Kidney (tissue), 14 donors: ENCODE results near the gene SNX1. TPM values are rescaled to one million over a fixed set of nuclear protein-coding genes. Genes with fewer than 3 reads are reported as not detected.

Experiments used
- DNase-seq, 5 donors: peaks; one replicate each; pipeline ENCODE4 v3.0.0-alpha.2; 2013 to 2020
- FAIRE-seq: peaks from 2 replicates; lab custom pipeline; 2012; peaks lifted over from hg19 to GRCh38; lab: Jason Lieb, UNC
- H3K27ac ChIP-seq, 2 donors: one replicate each; pipeline ENCODE4 v1.7.0; 2013; ENCODE audit warnings: low read depth in 2 of 2, low read length in 2 of 2, inconsistent platforms in 1 of 2
- H3K27me3 ChIP-seq: one replicate; pipeline ENCODE4 v1.7.1; 2013; ENCODE audit warnings: low read length, inconsistent platforms; ENCODE audit not compliant: control insufficient read depth, insufficient read depth
- H3K36me3 ChIP-seq, 3 donors: one replicate each; pipeline versions ENCODE4 v1.7.0 to v1.7.1; 2013; ENCODE audit warnings: low read length in 3 of 3, control low read depth in 1 of 3, inconsistent platforms in 1 of 3; ENCODE audit not compliant: insufficient read depth in 3 of 3, control insufficient read depth in 2 of 3
- H3K4me1 ChIP-seq, 3 donors: one replicate each; pipeline versions ENCODE4 v1.7.0 to v1.7.1; 2013; ENCODE audit warnings: low read length in 3 of 3, inconsistent platforms in 1 of 3, low read depth in 1 of 3; ENCODE audit not compliant: control insufficient read depth in 2 of 3, insufficient read depth in 2 of 3
- H3K4me3 ChIP-seq, 3 donors: one replicate each; pipeline versions ENCODE4 v1.7.0 to v1.8.1; 2013; ENCODE audit warnings: low read length in 3 of 3, control low read depth in 1 of 3, inconsistent platforms in 1 of 3
- H3K9ac ChIP-seq, 3 donors: one replicate each; pipeline versions ENCODE4 v1.7.0 to v1.7.1; 2013; ENCODE audit warnings: low read length in 3 of 3, control low read depth in 1 of 3, inconsistent platforms in 1 of 3
- H3K9me3 ChIP-seq, 3 donors: one replicate each; pipeline versions ENCODE4 v1.7.0 to v1.7.1; 2013; ENCODE audit warnings: low read length in 3 of 3, control low read depth in 1 of 3, inconsistent platforms in 1 of 3; ENCODE audit not compliant: control insufficient read depth in 2 of 3, insufficient read depth in 1 of 3
- CTCF ChIP-seq: IDR thresholded peaks from 3 replicates; pipeline ENCODE4 v1.5.1; 2012; ENCODE audit warnings: mild to moderate bottlenecking, moderate library complexity, borderline replicate concordance; ENCODE audit not compliant: insufficient read depth; ENCODE audit errors: extremely low read depth
- intact Hi-C: fragments of 100-400 bp; cut with DNase I; formaldehyde crosslinking; loops from one replicate; pipeline ENCODE4 v1.11.1; 2022
- polyA plus RNA-seq: library from polyadenylated mRNA; stranded (reverse); fragments of 350-450 nt; fragmentation: Illumina TruSeq; extraction: RNeasy Lipid Tissue Mini Kit (QIAGEN cat#74804); gene quantifications from one replicate; pipeline ENCODE4 v1.2.3, GENCODE V29; 2014; ENCODE audit warnings: low read depth, low replicate concordance; ENCODE audit not compliant: insufficient read depth
- total RNA-seq: library from RNA; stranded (reverse); fragmentation: NEBNext Ultra II Directional; extraction: Animal tissue kit (Norgen Biotek cat#: 25700); gene quantifications from one replicate; pipeline ENCODE4 v1.2.1, GENCODE V29; 2021
- donor health status: control.
- donor health status: control.
- donor health status: control.
- donor health status: control.
- donor health status: control.
- donor health status: DM: yes; HTN: yes; CAD: no.
- donor health status: Normal renal cell carcinoma (clear cell type).

SNX1 gene
- total and polyA plus RNA-seq, 2 donors from 2014 or later: 81.2 to 148 TPM

- Histone ChIP-seq H3K4me3 (peak within 1 kb of the TSS; percentile 33 to 39 (median 38)), H3K27ac (no peak within 1 kb of the TSS), H3K27me3 (peaks cover 2% of the 10 kb centered on the region), H3K36me3 (peaks cover 0 to 16% (median 15%) of the 10 kb centered on the region in 3 donors), H3K9ac (no peak within 1 kb of the TSS), H3K4me1 (peaks cover 0 to 17% (median 4%) of the 10 kb centered on the region in 3 donors), H3K9me3 (no peaks in the 10 kb centered on the region)
- TF ChIP-seq CTCF: no peak
- intact Hi-C loops: no loop called here
- no peak for FAIRE-seq
- peak; percentile 25 to 83 (median 46) for DNase-seq
Observed at GRCh38 chr15:64151727-64152506, 56.1 kb downstream of the SNX1 start, which contains the start of gene SNX22. SNX22 (plus strand) TSS chr15:64151731; CDS start chr15:64151776, 45 bp downstream.

GRCh38 chr15:64152507-64153387 is 57.0 kb downstream of the SNX1 start:
- no peak for TF ChIP-seq CTCF
- Histone ChIP-seq H3K9ac (no peak overlapping the region), H3K9me3 (no peaks in the 10 kb centered on the region), H3K4me1 (peaks cover 0 to 17% (median 4%) of the 10 kb centered on the region in 3 donors), H3K27me3 (peaks cover 2% of the 10 kb centered on the region), H3K27ac (no peak overlapping the region), H3K4me3 (peak overlapping the region in 1 of 3 donors; percentile 38), H3K36me3 (peaks cover 0 to 24% (median 23%) of the 10 kb centered on the region in 3 donors)
- peak in 4 of 5 donors; percentile 7 to 81 (median 56) for DNase-seq
- intact Hi-C loops: no loop called here
- FAIRE-seq: no peak

GRCh38 chr15:64153480-64154367 is 57.9 kb downstream of the SNX1 start:
- peaks cover 0 to 18% (median 4%) of the 10 kb centered on the region in 3 donors for H3K4me1 ChIP-seq
- H3K4me3 ChIP-seq: no peak overlapping the region
- no peaks in the 10 kb centered on the region for H3K9me3 ChIP-seq
- DNase-seq: peak; percentile 90 to 96 (median 94)
- peaks cover 2 to 33% (median 33%) of the 10 kb centered on the region in 3 donors for H3K36me3 ChIP-seq
- intact Hi-C loops: no loop called here
- no peak for FAIRE-seq
- peak overlapping the region in 1 of 2 donors; percentile 47 for H3K27ac ChIP-seq
- TF ChIP-seq CTCF: peak; percentile 98
- peak overlapping the region in 1 of 3 donors; percentile 16 for H3K9ac ChIP-seq
- H3K27me3 ChIP-seq: peaks cover 2% of the 10 kb centered on the region
